Adrenal gland (tissue), 12 donors: ENCODE data around the gene ZMYND8. TPM values are rescaled to one million over a fixed set of nuclear protein-coding genes. Genes with fewer than 3 reads are reported as not detected.
"Not testable (repeated sequence)": the region's sequence is repeated elsewhere in the genome, so short reads cannot be mapped to it uniquely, and the experiment has no call there.

Experiments used
- DNase-seq, 7 donors: peaks; one replicate each; pipeline ENCODE4 v3.0.0-alpha.2; 2019 to 2020
- H3K27ac ChIP-seq, 5 donors: fragments of 200-600 bp; sonication (generic) in 4 of 5; 1 replicate in 3 of 5; 2 replicates in 2 of 5; pipeline versions ENCODE4 v1.5.1 to v1.8.0; 2016 to 2020; ENCODE audit warnings: mild to moderate bottlenecking in 1 of 5
- H3K27me3 ChIP-seq: fragments of 200-600 bp; 2 replicates; pipeline ENCODE4 v1.8.0; 2021
- H3K36me3 ChIP-seq, 2 donors: fragments of 200-600 bp; replicated peaks in 1 of 2; 1 replicate in 1 of 2; 2 replicates in 1 of 2; pipeline versions ENCODE4 v1.5.1 to v1.8.0; 2018 to 2022
- H3K4me1 ChIP-seq, 2 donors: fragments of 200-600 bp; replicated peaks in 1 of 2; 1 replicate in 1 of 2; 2 replicates in 1 of 2; pipeline versions ENCODE4 v1.5.1 to v1.8.0; 2018 to 2021
- H3K4me3 ChIP-seq, 4 donors: fragments of 200-600 bp; sonication (generic) in 3 of 4; one replicate each; pipeline ENCODE4 v1.5.1; 2016 to 2018
- H3K9me3 ChIP-seq, 3 donors: fragments of 200-600 bp; sonication (generic) in 1 of 3; replicated peaks in 1 of 3; 1 replicate in 2 of 3; 2 replicates in 1 of 3; pipeline versions ENCODE4 v1.5.1 to v1.8.0; 2016 to 2021
- POLR2A ChIP-seq, 2 donors: fragments of 450-650 bp; IDR thresholded peaks; one replicate each; pipeline ENCODE4 v1.6.1; 2017; ENCODE audit warnings: antibody characterized with exemption in 2 of 2, mild to moderate bottlenecking in 2 of 2, moderate library complexity in 1 of 2
- WGBS, 4 donors: extraction: QIAGEN DNeasy Blood & Tissue Kit in 2 of 4; methylation state at CpG; one replicate each; pipeline versions ENCODE4 v1.1.5 to v1.1.7; 2013 to 2017; 5-methylcytosine and 5-hydroxymethylcytosine counted together
- intact Hi-C, 2 donors: fragments of 100-400 bp; cut with DNase I; formaldehyde crosslinking; loops; one replicate each; pipeline versions ENCODE4 v1.14.1 to v1.15.0; 2022 to 2023
- polyA plus RNA-seq, 3 donors: library from polyadenylated mRNA; stranded (reverse); fragments of 200-250 nt in 2 of 3; fragments of 350-450 nt in 1 of 3; fragmentation: Illumina TruSeq in 1 of 3; extraction: RNeasy Lipid Tissue Mini Kit (QIAGEN cat#74804) in 1 of 3; gene quantifications; one replicate each; pipeline ENCODE4 v1.2.3, GENCODE V29; 2013 to 2014
- total RNA-seq, 9 donors: library from RNA; depleted of rRNA in 4 of 9; stranded (reverse); fragments of >200 nt in 4 of 9; fragments of 120-200 nt in 1 of 9; fragmentation: NEBNext Ultra II Directional in 1 of 9; extraction: Animal tissue kit (Norgen Biotek cat#: 25700) in 1 of 9; gene quantifications; one replicate each; pipeline versions ENCODE4 v1.1.0 to v1.2.4, GENCODE V29; 2013 to 2023
- TF ChIP-seq, protein P1 (sequence below), 6 experiments: fragments of 450-650 bp in 4 of 6; fragments of 200-600 bp in 2 of 6; sonication (generic) in 1 of 6; IDR thresholded peaks; 1 replicate in 5 of 6; 2 replicates in 1 of 6; pipeline versions ENCODE4 v1.5.1 to v1.8.0; 2016 to 2021; ENCODE audit warnings: antibody characterized with exemption in 6 of 6, mild to moderate bottlenecking in 2 of 6, moderate library complexity in 1 of 6
- donor health status: healthy with polysubstance abuse.
- donor health status: Bipolar disorder and iron deficiency.
- donor health status: DM: yes; HTN: yes; CAD: no.
- donor health status: DM: no; HTN: no; CAD: no.
- donor health status: DM: no; HTN: no; CAD: no.
- donor health status: DM: yes; HTN: yes; CAD: no.

Gene ZMYND8
- total and polyA plus RNA-seq, 12 donors: 37.0 to 116 (median 67.2) TPM

DNA sequence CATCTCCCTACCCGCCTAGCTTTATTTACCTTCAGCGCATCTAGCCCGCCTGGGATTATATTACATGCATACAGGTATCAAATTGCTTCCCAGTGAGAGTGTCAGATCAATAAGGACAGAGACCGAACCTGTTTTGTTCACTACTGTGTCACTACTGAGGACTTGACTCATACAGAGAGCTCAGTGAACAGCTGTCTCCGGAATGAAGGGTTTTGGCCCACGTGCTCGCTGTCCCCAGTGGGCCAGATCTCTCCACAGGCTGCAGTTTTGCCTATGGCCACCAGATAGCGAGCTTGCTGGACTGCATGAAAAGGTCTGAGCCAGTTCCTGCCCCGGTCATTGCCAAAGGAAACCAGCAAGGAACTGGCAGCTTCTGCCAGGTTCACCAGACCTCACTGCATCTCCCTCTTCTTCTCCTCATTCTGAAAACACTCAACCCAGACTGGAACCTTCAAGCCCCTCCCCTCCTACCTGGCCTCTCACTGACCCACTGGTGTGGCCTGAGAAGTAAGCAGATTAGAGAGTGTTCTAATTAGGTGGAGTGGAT is 150.8 kb downstream of the ZMYND8 start:
- WGBS, 4 donors: 50 to 81% (median 57%) methylated on average over 5 to 9 of the region's 9 CpGs
- Histone ChIP-seq H3K27me3 (no peaks in the 10 kb centered on the region), H3K4me1 (no peaks in the 10 kb centered on the region), H3K4me3 (no peak overlapping the region), H3K27ac (no peak overlapping the region), H3K9me3 (no peaks in the 10 kb centered on the region), H3K36me3 (peaks cover 0 to 28% of the 10 kb centered on the region in 2 donors)
- DNase-seq: peak in 6 of 7 donors; percentile 71 to 87 (median 76)
- intact Hi-C loops: loop anchor here (5.0 to 10.0 kb wide), 2 partner anchors 182 to 419 kb away; no protein-coding TSS in a partner anchor
- TF ChIP-seq POLR2A (IDR thresholded peaks at IDR 0.05): no peak
- TF ChIP-seq, protein P1, sequence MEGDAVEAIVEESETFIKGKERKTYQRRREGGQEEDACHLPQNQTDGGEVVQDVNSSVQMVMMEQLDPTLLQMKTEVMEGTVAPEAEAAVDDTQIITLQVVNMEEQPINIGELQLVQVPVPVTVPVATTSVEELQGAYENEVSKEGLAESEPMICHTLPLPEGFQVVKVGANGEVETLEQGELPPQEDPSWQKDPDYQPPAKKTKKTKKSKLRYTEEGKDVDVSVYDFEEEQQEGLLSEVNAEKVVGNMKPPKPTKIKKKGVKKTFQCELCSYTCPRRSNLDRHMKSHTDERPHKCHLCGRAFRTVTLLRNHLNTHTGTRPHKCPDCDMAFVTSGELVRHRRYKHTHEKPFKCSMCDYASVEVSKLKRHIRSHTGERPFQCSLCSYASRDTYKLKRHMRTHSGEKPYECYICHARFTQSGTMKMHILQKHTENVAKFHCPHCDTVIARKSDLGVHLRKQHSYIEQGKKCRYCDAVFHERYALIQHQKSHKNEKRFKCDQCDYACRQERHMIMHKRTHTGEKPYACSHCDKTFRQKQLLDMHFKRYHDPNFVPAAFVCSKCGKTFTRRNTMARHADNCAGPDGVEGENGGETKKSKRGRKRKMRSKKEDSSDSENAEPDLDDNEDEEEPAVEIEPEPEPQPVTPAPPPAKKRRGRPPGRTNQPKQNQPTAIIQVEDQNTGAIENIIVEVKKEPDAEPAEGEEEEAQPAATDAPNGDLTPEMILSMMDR (IDR thresholded peaks at IDR 0.05): peak; percentile 11 to 97 (median 57)

DNA sequence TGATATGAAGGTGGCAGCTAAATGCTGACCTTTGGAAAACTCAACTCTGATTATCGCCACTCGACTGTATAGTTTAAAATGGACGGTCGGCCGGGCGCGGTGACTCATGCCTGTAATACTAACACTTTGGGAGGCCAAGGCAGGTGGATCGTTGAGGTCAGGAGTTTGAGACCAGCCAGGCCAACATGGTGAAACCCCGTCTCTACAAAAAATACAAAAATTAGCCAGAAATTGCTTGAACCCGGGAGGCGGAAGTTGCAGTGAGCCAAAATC is 151.7 kb downstream of the ZMYND8 start:
- intact Hi-C loops: loop anchor here (5.0 to 10.0 kb wide), 2 partner anchors 183 to 420 kb away; no protein-coding TSS in a partner anchor
- not testable (repeated sequence) for H3K9me3 ChIP-seq, H3K4me3 ChIP-seq, H3K27ac ChIP-seq, H3K4me1 ChIP-seq, H3K27me3 ChIP-seq, DNase-seq
- WGBS, 4 donors: 92 to 96% (median 94%) methylated on average over 11 of the region's 11 CpGs
- peaks cover 0 to 19% of the 10 kb centered on the region in 2 donors for H3K36me3 ChIP-seq

DNA sequence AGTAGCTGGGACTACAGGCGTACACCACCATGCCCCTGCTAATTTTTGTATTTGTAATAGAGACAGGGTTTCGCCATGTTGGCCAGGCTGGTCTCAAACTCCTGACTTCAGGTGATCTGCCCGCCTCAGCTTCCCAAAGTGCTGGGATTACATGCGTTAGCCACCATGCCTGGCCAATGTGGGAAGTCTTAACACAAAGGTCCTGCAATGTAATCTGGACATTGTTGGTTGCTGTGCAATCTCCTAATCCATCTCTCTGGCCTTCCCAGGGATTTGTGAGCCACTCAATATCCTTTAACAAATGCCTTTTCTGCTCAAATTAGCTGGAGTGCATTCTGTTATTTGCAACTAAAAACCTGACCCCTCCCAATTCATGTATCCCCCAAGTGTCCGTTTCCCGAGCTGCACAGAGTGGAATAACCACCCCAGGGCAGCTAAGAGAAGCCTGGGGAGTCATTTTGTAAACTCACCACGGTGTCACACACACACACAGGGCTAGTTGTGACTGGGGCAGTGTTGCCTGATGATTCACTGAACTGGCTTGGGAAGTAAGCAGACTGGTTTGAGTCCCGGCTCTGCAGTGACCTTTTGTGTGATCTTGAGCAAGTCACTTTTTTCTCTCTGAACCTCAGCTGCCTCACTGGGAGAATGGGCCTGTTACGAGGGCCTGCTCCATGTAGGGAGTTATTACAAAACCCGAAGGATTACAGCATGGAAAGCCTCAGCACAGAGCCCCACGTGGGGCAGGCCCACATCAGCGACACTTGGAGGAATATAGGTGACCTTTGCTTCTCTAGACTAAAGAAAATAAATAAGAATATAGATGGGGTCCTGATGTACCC is 152.3 kb downstream of the ZMYND8 start:
- TF ChIP-seq, protein P1 (IDR thresholded peaks at IDR 0.05): no peak
- TF ChIP-seq POLR2A (IDR thresholded peaks at IDR 0.05): no peak
- Histone ChIP-seq H3K4me3 (no peak overlapping the region), H3K4me1 (no peaks in the 10 kb centered on the region), H3K9me3 (no peaks in the 10 kb centered on the region), H3K27me3 (no peaks in the 10 kb centered on the region), H3K36me3 (peaks cover 0 to 13% of the 10 kb centered on the region in 2 donors), H3K27ac (no peak overlapping the region)
- no peak for DNase-seq
- intact Hi-C loops: loop anchor here in 1 of 2 donors (10.0 kb wide), 1 partner anchor 421 kb away; no protein-coding TSS in a partner anchor
- WGBS, 4 donors: 86 to 92% (median 89%) methylated on average over 10 to 12 of the region's 12 CpGs

DNA sequence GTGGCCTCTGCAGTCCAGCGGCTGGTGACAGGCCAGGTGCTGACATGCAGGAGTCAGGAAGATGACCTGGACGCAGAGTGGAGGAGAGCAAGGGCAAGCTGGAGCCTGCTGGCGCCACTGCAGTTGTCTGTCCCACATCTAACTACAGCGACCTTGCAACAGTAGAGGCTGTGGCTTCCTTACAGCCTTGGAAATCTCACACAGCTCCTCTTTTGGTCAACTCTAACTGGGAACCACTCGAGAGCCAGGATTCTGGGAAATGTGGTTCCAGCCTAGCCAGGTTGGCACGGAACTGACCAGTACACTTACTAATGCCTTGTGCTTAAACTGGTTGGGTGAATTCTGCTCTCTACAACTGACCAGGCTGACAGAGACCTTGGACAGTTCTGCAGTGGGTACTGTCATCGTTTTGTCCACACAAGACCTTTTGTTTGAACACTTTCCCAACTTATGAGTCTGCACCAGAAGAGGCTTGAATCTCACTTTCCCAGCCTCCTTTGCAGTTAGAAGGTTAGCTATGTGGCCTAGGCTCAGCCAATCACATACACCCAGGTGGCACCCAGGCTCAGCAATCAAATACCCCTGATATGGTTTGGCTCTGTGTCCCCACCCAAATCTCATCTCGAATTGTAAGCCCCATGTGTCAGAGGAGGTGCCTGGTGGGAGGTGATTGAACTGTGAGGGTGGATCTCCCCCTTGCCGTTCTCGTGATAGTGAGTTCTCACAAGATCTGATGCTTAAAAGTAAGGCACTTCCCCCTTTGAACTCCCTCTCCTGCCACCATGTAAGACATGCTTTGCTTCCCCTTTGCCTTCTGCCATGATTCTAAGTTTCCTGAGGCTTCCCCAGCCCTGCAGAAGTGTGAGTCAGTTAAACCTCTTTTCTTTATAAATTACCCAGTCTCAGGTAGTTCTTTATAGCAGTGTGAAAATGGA is 153.5 kb downstream of the ZMYND8 start:
- intact Hi-C loops: loop anchor here in 1 of 2 donors (10.0 kb wide), 1 partner anchor 422 kb away; no protein-coding TSS in a partner anchor
- peaks cover 0 to 1% of the 10 kb centered on the region in 2 donors for H3K36me3 ChIP-seq
- H3K4me1 ChIP-seq: no peaks in the 10 kb centered on the region
- WGBS, 4 donors: 70 to 75% (median 72%) methylated on average over 7 to 10 of the region's 10 CpGs
- H3K4me3 ChIP-seq: no peak overlapping the region
- TF ChIP-seq, protein P1 (IDR thresholded peaks at IDR 0.05): no peak
- TF ChIP-seq POLR2A (IDR thresholded peaks at IDR 0.05): no peak
- no peaks in the 10 kb centered on the region for H3K9me3 ChIP-seq
- DNase-seq: no peak
- H3K27ac ChIP-seq: no peak overlapping the region
- H3K27me3 ChIP-seq: no peaks in the 10 kb centered on the region
